Sigmoid colon (tissue), 3 donors: ENCODE results near the gene NDUFS6.

Source experiments
- CTCF ChIP-seq, 4 experiments: fragments of 450-650 bp in 3 of 4; fragments of 200-600 bp in 1 of 4; IDR thresholded peaks; one replicate each; pipeline ENCODE4 v1.5.1; 2016 to 2019; ENCODE audit warnings: antibody characterized with exemption in 4 of 4, mild to moderate bottlenecking in 3 of 4, moderate library complexity in 2 of 4
- POLR2A ChIP-seq, 2 donors: fragments of 450-650 bp; IDR thresholded peaks; one replicate each; pipeline ENCODE4 v1.6.1; 2016; ENCODE audit warnings: antibody characterized with exemption in 2 of 2, mild to moderate bottlenecking in 2 of 2, moderate library complexity in 2 of 2

- TF ChIP-seq CTCF (IDR thresholded peaks at IDR 0.05) = no peak
- no peak for TF ChIP-seq POLR2A (IDR thresholded peaks at IDR 0.05)
Measured at GRCh38 chr5:1836176-1836890, 35.1 kb downstream of the NDUFS6 start.
